Endothelial cell of umbilical vein (primary cell): Measurements from ENCODE around the gene HESX1.

Experiments used
- FOS ChIP-seq: IDR thresholded peaks from 2 replicates; pipeline ENCODE4 v1.6.1; 2011; ENCODE audit warnings: mild to moderate bottlenecking, low read length, moderate library complexity, borderline replicate concordance; ENCODE audit not compliant: insufficient read depth
- POLR2A ChIP-seq: IDR thresholded peaks from 2 replicates; pipeline ENCODE4 v1.6.1; 2012; ENCODE audit warnings: low read depth, mild to moderate bottlenecking, control low read depth, low read length
- TF ChIP-seq, protein P1 (sequence below), 2 donors: IDR thresholded peaks; 1 replicate in 1 of 2; 2 replicates in 1 of 2; pipeline ENCODE4 v1.5.1; 2011; ENCODE audit warnings: low read length in 2 of 2, mild to moderate bottlenecking in 2 of 2, moderate library complexity in 2 of 2, control low read depth in 1 of 2, inconsistent platforms in 1 of 2, low read depth in 1 of 2; ENCODE audit not compliant: insufficient read depth in 1 of 2; ENCODE audit errors: extremely low read depth in 1 of 2

DNA sequence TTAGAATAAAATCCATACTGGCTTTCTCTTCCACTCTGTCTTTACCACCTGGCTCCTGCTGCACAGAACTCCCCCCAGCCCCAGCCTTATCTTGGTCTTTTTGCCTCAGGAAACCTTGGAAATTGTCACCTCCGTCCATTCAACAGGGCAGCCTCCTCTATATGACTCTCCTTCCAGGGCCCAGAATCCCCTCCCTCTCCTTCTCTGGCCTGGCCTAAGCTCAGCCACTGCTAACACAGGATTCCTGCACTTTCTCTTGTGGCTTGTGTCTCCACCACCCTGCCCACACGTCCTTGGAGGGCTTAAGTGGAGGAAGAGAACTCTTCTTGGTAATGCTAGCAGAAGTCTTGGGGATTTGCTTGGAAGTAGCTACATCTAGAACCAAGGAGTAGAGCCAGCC is 33.1 kb downstream of the HESX1 start:
- TF ChIP-seq, protein P1, sequence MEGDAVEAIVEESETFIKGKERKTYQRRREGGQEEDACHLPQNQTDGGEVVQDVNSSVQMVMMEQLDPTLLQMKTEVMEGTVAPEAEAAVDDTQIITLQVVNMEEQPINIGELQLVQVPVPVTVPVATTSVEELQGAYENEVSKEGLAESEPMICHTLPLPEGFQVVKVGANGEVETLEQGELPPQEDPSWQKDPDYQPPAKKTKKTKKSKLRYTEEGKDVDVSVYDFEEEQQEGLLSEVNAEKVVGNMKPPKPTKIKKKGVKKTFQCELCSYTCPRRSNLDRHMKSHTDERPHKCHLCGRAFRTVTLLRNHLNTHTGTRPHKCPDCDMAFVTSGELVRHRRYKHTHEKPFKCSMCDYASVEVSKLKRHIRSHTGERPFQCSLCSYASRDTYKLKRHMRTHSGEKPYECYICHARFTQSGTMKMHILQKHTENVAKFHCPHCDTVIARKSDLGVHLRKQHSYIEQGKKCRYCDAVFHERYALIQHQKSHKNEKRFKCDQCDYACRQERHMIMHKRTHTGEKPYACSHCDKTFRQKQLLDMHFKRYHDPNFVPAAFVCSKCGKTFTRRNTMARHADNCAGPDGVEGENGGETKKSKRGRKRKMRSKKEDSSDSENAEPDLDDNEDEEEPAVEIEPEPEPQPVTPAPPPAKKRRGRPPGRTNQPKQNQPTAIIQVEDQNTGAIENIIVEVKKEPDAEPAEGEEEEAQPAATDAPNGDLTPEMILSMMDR (IDR thresholded peaks at IDR 0.05; ENCODE audit: extremely low read depth in 1 of 2, insufficient read depth in 1 of 2, low read depth in 1 of 2, low read length in 2 of 2) = no peak
- no peak for TF ChIP-seq POLR2A
- TF ChIP-seq FOS = no peak
